Subcutaneous adipose tissue (tissue), 4 donors: Measurements from ENCODE around the gene LEMD3. TPM values are rescaled to one million over a fixed set of nuclear protein-coding genes. Genes with fewer than 3 reads are reported as not detected.

Experiments used
- total RNA-seq, 4 donors: library from RNA; depleted of rRNA; stranded (reverse); fragments of >200 nt; gene quantifications; one replicate each; pipeline ENCODE4 v1.1.0, GENCODE V29; 2016
- TF ChIP-seq, protein P1 (sequence below): fragments of 450-650 bp; IDR thresholded peaks from one replicate; pipeline ENCODE4 v1.5.1; 2016; ENCODE audit warnings: low read depth, mild to moderate bottlenecking, control low read depth, antibody characterized with exemption, moderate library complexity

Gene LEMD3
- total RNA-seq, 4 donors from 2014 or later: 20.0 to 36.0 (median 26.0) TPM

DNA sequence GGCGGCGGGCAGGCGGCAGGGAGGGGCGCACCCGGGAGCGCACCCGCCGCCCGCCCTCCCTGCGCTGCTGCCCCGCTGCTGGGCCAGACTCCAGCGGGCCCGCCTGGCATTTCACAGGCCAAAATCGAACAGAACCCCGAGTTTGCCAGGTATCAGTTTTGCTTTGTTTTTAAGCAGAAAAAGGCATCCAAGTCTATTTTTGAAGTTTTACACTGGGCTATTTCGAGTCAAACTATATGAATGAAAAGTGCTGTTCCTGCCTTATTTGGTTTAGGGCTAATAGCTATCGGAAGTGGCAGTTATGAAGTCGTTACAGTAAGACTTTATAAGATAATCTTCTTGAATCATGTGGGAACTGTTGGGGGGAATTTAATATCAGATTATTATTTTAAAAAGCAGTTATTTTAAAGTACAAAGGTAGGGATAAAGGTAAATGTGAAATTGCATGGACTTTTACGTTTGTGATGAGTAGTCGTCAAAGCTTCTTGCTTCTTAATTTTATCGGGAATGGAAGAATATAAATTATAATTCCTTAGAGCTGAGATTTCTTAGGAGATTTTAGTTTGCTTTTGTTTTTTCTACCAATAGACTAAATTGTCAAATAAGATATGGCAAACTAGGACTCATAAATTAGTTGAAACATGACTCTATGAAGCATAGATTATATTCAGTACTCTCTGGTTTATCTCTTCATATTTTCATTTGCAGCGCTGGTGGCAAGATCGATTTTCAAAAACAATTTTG lies 110.2 kb downstream of the LEMD3 start:
- TF ChIP-seq, protein P1, sequence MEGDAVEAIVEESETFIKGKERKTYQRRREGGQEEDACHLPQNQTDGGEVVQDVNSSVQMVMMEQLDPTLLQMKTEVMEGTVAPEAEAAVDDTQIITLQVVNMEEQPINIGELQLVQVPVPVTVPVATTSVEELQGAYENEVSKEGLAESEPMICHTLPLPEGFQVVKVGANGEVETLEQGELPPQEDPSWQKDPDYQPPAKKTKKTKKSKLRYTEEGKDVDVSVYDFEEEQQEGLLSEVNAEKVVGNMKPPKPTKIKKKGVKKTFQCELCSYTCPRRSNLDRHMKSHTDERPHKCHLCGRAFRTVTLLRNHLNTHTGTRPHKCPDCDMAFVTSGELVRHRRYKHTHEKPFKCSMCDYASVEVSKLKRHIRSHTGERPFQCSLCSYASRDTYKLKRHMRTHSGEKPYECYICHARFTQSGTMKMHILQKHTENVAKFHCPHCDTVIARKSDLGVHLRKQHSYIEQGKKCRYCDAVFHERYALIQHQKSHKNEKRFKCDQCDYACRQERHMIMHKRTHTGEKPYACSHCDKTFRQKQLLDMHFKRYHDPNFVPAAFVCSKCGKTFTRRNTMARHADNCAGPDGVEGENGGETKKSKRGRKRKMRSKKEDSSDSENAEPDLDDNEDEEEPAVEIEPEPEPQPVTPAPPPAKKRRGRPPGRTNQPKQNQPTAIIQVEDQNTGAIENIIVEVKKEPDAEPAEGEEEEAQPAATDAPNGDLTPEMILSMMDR: no peak

DNA sequence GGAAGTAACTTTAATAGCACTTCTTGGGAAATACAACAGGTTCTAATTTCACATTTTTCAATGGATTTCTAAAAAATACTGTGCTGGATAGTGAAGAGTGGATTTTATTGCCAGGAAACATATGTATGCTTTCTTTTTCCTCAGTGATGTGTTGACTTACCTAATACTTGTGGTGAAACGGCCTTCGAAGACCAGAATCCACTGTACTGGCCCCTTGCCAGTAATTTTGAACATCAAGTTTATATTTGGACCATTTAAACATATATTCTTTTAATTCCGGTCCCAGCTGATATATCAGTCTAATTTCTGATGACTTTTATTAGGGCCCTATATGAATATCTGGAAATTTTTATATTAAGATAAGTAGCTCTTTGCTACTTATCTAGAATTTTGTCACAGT lies 110.9 kb downstream of the LEMD3 start:
- TF ChIP-seq, protein P1: no peak

DNA sequence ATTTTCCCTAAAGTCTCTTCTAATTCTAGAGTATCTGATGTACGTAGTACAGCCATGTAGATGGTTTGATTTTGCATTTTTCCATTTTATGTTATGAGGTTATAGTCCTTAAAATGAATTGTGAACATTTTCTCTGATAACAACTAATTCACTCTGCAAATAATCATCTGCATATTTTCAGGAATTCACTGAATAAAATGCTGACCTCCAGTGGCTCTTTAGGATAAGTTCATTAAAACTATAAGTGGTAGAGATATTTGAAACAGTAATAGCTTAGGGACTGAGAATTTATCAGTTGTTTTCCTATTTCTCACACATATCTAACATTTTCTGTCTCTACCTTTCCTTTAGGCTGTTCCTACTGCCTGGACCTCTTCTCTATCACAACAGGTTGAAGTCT lies 113.5 kb downstream of the LEMD3 start:
- TF ChIP-seq, protein P1: no peak

DNA sequence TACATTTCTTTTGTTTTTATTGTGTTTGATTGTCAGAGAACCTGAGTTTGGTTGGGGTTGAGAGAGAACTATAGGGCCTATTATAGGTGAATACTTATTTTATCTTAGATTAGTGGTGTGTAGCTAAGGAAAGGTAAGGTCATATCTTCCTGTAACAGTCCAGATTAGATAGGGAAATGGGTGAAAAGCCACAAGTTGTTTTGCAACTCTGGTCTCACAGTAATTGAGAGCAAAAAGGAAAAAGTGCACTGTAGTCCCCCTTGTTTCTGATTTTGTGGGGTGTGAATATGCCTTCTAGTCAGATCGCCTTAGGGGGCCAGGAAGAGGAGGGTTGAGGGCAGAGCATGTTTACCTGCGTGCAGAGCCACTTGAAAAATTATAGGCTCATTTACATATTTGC lies 118.0 kb downstream of the LEMD3 start:
- TF ChIP-seq, protein P1: no peak

DNA sequence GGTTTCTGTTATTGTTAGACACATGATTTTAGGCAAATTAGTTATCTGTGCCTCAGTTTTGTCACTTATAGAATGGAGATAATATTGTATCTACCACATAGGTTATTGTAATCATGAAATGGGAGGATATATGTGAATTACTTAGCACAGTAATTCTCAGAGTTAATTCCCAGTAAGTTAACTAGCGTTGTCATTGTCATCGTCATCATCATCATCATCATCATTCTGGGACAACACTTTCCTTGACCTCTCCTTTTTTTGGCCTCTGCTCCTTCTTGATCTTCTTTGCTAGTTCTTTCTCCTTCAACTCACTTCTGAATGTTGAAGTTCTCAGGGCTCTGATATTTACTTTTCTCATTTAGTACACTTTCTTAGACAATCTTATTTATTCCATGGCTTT lies 122.9 kb downstream of the LEMD3 start:
- TF ChIP-seq, protein P1: no peak

DNA sequence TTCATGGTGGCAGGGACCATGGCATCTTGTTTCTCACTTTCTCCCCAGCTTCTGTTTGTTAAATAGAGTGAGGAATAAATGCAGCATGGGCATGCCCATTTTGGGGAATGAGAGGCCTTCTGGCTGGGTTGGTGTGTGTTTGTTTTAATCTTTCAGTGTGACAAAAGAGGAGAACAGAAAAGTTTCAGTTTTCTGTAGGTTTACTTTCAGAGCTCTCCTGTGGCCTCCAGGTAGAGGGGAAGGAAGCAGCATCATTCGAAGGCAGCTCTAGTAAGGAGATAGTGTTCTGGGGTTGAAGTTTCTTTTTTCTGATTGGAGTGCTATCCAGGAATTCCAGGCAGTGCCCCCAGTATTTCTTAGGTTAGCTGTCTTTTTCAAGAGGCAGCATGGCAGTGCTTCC lies 124.4 kb downstream of the LEMD3 start:
- TF ChIP-seq, protein P1: no peak

DNA sequence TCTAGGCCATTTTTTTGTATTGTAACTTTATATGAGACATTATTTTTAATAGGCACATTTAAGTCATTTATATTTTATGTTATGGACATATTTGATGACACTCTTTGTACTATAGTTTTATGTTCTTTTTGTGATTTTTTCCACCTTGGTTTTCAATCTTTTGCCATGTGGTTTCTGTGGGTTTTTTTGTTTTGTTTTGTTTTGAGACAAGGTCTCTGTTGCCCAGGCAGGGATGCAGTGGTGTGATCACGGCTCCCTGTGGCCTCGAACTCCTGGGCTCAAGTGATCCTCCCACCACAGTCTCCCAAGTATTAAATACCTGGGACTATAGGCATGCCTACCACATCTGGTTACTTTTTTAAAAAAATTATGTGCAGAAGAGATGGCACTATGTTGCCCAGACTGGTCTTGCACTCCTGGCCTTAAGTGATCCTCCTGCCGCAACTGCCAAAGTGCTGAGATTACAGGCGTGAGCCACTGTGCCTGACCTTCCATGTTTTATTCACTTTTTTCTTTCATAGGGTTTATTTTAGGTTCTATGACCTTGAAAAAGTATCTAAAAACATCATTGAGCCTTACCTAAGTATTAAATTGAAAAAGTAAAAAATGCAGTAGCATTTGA lies 125.4 kb downstream of the LEMD3 start:
- TF ChIP-seq, protein P1: no peak
